Measurements from ENCODE around the gene TRIM68.

TRIM68 gene

DNA sequence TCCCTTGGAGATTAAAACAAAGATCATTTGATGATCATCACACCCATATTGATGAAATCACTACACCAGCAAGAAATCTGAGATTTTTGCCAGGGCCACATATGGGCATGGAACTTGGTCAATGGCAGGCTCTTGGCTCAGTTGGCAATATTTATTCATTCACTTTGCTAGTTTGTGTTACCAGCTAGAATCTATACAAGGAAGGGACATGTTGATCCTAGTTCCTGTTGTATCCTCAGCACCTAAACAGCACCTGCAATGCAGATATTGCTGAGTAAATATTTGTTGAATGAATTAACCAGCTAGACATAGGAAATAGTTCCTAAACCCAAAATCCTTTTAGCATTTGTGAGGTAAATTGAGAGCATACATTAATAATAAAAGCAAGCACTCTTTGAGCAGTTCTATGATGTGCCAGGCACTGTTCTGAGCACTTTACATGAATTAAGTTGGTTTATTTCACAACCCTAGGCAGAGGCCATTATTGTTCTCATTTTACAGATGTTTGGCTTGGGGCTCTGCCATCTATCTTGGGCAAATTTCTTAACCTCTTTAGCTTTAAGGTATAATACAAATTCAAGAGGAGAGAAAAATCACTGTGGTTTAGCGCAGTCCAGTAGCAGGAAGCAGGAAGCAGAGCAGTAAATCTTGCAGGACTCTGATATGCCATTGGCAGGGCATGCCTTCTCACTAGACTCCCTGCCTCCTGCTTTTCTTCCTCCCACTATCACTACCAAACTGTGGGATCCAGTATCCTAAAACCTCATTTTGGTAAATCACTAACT is 1.6 kb downstream of the TRIM68 start:
- TF ChIP-seq, protein P1, sequence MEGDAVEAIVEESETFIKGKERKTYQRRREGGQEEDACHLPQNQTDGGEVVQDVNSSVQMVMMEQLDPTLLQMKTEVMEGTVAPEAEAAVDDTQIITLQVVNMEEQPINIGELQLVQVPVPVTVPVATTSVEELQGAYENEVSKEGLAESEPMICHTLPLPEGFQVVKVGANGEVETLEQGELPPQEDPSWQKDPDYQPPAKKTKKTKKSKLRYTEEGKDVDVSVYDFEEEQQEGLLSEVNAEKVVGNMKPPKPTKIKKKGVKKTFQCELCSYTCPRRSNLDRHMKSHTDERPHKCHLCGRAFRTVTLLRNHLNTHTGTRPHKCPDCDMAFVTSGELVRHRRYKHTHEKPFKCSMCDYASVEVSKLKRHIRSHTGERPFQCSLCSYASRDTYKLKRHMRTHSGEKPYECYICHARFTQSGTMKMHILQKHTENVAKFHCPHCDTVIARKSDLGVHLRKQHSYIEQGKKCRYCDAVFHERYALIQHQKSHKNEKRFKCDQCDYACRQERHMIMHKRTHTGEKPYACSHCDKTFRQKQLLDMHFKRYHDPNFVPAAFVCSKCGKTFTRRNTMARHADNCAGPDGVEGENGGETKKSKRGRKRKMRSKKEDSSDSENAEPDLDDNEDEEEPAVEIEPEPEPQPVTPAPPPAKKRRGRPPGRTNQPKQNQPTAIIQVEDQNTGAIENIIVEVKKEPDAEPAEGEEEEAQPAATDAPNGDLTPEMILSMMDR (IDR thresholded peaks at IDR 0.05; ENCODE audit: low read depth, low read length, missing control alignments): no peak
- DNase-seq (ENCODE audit: low read depth): no peak
- H3K4me3 ChIP-seq (ENCODE audit: low read depth, low read length): no peak overlapping the region

DNA sequence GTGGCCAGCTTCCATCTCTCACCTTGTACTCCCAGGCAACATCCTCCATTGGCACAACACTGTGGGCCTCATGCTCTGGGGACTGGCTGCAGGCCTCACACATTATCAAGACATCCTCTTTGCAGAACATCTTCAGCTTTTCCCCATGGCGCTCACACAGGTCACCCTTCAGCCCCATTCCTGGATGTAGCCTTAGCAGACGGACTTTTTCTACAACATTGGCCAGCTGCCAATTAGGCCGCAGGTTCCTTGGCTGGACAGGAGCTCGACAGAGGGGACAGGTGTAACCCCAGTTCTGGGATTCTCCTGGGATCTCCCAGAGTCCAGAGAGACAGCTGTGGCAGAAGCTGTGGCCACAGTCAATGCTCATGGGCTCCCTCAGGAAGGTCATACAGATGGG is 3.0 kb downstream of the TRIM68 start:
- TF ChIP-seq, protein P1 (IDR thresholded peaks at IDR 0.05; ENCODE audit: low read depth, low read length, missing control alignments): no peak
- no peak overlapping the region for H3K4me3 ChIP-seq (ENCODE audit: low read depth, low read length)
- DNase-seq (ENCODE audit: low read depth): no peak

DNA sequence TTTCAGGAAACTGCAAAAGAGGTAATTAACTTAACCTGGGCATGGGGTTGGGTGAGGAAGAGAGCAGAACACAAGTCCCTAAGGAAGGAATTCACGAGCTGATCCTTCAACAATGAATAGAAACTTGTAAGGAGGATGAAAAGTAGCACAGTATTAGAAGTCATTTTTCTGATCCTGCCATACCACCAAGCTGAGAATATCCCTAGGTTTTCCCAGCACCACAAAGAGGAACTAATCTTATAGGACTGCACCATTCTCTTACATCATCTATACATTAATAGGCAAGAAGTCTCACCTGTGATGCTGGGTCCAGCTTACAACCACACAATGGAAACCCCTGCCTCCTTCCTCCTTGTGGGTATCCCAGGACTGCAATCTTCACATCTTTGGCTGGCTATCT is 14.3 kb downstream of the TRIM68 start, which contains the start of gene OR52I1:
TSS of gene OR52I1 (plus strand) at position 301 of the 400 bp plus-strand sequence. CDS start at position 301, 0 bp downstream.
- TF ChIP-seq, protein P1 (IDR thresholded peaks at IDR 0.05; ENCODE audit: low read depth, low read length, missing control alignments): no peak
- H3K4me3 ChIP-seq (ENCODE audit: low read depth, low read length): no peak within 1 kb of the TSS
- DNase-seq (ENCODE audit: low read depth): no peak

DNA sequence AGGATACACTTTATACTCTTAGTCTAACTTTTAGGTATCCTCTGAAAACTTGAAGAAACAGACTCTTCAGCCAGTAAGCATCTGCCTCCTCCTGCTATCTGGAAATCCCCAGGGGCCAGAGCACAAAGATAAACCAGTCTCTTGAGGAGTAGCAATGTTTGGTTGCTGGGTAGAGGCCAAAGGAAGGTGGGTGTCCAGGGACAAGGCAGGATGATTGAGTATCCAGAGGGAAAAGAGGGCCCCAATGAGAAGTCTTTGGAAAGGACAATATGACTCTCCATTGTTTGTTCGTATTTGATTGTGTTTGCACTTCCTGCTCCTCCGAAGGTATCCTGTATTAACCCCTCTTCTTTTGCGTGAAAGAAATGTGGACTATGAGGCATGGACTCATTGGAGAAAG is 19.0 kb downstream of the TRIM68 start:
- H3K4me3 ChIP-seq (ENCODE audit: low read depth, low read length): no peak overlapping the region
- no peak for DNase-seq (ENCODE audit: low read depth)
- TF ChIP-seq, protein P1 (IDR thresholded peaks at IDR 0.05; ENCODE audit: low read depth, low read length, missing control alignments): no peak

DNA sequence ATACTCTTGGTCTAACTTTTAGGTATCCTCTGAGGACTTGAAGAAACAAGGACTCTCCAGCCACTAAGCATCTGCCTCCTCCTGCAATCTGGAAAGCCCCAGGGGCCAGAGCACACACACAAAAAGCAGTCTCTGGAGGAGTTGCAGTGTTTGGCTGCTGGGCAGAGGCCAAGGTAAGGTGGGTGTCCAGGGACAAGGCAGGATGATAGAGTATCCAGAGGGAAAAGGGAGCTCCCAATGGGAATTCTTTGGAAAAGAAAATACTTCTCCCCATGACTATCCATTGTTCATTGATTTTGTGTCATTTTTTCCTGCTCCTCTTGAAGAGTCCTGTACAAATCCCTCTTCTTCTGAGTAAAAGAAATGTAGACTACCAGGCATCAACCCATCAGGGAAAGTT is 26.6 kb downstream of the TRIM68 start, which contains the start of gene OR52I2:
TSS of gene OR52I2 (plus strand) at position 301 of the 400 bp plus-strand sequence.
- no peak within 1 kb of the TSS for H3K4me3 ChIP-seq (ENCODE audit: low read depth, low read length)
- TF ChIP-seq, protein P1 (IDR thresholded peaks at IDR 0.05; ENCODE audit: low read depth, low read length, missing control alignments): no peak
- no peak for DNase-seq (ENCODE audit: low read depth)

DNA sequence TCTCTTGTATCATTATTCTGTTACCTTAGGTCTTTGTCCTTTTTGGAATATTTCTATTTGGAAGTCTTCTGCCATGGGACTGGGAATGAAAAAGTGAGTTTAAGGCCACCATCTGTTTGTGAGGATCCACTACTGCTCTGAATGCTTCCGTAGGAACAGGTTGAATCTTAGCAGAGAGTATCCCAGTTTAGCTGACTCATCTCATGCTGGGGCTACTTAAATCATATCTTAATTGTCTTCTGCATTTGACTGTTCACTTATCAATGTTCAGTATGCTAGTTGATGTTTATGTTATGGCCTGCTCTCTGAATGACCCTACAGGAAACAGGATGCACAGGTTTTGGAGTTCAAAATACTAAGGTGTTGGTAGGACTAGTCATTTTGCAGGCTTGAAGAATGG is 27.9 kb downstream of the TRIM68 start:
- TF ChIP-seq, protein P1 (IDR thresholded peaks at IDR 0.05; ENCODE audit: low read depth, low read length, missing control alignments): no peak
- no peak for DNase-seq (ENCODE audit: low read depth)

DNA sequence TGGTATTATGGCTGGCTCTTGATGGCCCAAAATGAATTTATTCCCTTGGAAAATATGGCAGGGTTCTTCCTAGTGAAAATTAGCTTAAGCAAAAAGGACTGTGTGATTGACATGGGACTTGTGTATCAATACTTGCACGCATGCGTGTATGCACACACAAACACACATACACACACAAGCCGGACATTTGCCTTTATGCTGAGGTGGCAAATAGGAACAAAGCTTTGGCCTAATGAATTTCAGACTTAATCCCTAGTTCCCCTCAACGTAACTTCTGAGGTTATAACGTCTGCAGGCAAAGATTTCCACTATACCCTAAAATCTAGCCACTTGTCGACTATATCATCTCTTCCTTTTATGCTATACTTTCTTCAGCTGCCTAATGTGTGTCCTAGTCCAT is 29.4 kb downstream of the TRIM68 start:
- DNase-seq (ENCODE audit: low read depth): no peak
- no peak overlapping the region for H3K4me3 ChIP-seq (ENCODE audit: low read depth, low read length)
- TF ChIP-seq, protein P1 (IDR thresholded peaks at IDR 0.05; ENCODE audit: low read depth, low read length, missing control alignments): no peak

More for the DNA sequence above, 27.9 kb downstream of the TRIM68 start:
- H3K4me3 ChIP-seq (ENCODE audit: low read depth, low read length): no peak overlapping the region
